LoVo (cell line): ENCODE data around the gene PEX1.
"Not testable (repeated sequence)": the region's sequence is repeated elsewhere in the genome, so short reads cannot be mapped to it uniquely, and the experiment has no call there.

ENCODE experiments used
- DNase-seq: peaks from one replicate; pipeline ENCODE4 v3.0.0-alpha.2; 2016; ENCODE audit warnings: low spot score

The PEX1 gene

DNA sequence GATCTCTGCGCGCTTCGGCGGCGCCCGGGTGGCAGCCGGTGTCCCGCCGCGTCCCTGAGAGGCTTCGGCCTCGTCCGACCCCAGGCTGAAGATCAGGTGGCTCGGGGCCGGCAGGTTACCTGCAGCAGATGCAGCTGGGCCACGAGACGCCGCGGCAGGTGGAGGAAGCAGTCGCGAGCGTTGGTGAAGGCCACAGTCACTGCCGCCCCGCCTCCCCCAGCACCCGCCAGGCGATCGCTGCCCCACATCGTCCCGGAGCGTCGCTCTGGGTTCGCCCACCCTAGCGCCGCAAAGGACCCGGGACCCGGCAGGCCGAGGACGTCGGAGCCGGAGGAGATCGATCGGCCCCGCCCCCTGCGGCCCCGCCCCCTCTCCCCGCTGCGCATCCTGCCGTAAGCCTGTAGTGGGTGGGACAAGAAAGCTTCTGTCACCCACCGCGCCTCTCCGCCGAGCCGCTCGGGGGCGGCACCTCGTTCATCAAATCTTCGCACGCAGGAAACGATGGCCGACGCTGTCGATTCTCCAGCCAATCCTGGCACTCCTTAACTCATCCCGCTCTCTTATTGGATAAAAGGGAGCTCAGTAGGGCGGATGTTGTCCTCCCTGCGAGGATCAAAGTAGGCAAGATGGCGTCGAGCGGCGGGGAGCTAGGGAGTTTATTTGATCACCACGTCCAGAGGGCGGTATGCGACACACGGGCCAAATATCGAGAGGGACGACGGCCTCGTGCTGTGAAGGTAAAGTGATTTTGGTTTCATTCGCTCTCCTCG is at the start of gene PEX1, which contains the start of gene RBM48:
Gene PEX1, minus strand, starts transcription at position 333 of the 770 bp plus-strand sequence. Its CDS starts 85 bp downstream, at position 248.
Gene RBM48, plus strand, starts transcription at position 608 of the 770 bp plus-strand sequence. Its CDS starts 19 bp downstream, at position 627.
- peak; percentile 100 for DNase-seq

DNA sequence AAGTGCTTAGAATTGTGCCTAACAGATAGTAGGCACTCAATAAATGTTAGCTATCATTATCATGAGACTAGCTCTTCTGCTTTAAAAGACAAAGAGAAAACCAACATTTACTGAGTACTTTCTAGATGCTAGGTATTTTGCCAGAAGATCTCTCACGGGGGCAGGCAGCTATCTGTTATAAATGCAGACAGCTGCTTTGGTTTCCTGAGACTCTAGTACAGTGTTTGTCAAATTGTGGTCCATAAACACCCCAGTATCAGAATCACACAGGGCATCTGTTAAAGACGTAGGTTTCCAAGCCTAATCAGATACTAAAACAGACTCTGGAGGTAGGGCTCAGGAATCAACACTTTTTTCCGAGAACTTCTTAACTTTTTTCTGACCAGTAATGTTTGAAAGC is 48.0 kb upstream of the PEX1 start:
- no peak for DNase-seq

- DNase-seq: no peak
Observed at GRCh38 chr7:92569137-92569536, 40.8 kb upstream of the PEX1 start.

- DNase-seq: no peak
Observed at GRCh38 chr7:92567460-92567859, 39.1 kb upstream of the PEX1 start.

- DNase-seq: no peak
Observed at GRCh38 chr7:92563345-92563744, 35.0 kb upstream of the PEX1 start.

- no peak for DNase-seq
Observed at GRCh38 chr7:92560602-92561001, 32.3 kb upstream of the PEX1 start.

GRCh38 chr7:92557808-92558362 is 29.6 kb upstream of the PEX1 start:
- no peak for DNase-seq

GRCh38 chr7:92557249-92557648 is 28.9 kb upstream of the PEX1 start:
- no peak for DNase-seq

- no peak for DNase-seq
Observed at GRCh38 chr7:92550194-92550593, 21.9 kb upstream of the PEX1 start.

DNA sequence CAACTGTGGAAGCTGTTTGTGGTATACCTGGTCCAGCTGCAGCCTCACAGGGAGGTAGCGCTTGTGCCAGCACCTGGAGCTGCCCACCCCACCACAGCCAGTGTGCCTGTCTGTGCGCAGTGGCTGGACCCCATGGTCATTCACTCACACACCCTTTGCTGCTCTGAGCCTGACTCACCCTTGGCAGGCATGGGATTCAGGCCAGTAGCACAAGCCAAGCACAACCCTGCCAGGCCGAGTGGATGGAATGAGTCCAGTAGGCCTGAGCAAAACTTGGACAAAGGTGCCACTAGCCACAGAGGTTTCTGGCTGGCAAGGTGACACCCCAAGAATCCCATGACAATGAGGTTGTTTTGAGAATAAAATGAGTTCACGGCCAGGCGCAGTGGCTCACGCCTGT is 19.3 kb upstream of the PEX1 start:
- DNase-seq: no peak

DNA sequence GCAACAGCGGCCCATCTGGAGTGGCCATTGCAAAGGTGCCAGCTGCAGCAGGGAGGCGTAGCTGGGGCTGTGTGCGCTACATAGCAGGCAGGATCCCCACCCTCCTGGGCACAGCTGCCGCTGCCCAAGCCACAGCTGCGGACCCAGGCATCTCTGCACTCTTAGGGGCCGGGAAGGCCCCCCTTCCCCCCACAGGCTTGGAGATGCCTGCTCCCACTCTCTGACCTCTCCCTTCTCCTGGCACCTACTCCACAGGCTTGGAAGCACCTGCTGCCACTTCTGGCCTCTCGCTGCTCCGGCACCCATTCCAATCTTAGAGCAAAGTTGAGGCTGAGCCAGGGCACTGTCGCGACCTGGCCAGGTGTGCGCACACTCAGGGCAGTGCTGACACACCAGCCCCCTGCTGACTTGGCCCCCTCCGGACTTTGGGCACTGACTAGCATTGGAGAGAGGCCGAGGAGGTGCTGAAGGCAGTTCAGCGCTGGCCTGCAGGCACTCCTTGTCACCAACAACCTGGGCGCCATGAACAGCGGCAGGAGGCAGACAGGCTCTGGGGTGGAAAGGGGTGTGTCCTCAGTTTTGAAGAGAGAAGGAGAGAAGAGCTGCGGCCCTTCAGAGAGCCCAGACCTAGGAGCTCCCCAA is 18.7 kb upstream of the PEX1 start:
- no peak for DNase-seq

DNA sequence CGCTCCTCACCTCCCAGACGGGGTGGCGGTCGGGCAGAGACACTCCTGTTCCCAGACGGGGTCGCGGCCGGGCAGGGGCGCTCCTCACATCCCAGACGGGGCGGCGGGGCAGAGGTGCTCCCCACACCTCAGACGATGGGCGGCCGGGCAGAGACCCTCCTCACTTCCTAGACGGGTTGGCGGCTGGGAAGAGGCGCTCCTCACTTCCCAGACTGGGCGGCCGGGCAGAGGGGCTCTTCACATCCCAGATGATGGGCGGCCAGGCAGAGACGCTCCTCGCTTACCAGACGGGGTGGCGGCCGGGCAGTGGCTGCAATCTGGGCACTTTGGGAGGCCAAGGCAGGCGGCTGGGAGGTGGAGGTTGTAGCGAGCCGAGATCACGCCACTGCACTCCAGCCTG is 16.8 kb upstream of the PEX1 start:
- not testable (repeated sequence) for DNase-seq

DNA sequence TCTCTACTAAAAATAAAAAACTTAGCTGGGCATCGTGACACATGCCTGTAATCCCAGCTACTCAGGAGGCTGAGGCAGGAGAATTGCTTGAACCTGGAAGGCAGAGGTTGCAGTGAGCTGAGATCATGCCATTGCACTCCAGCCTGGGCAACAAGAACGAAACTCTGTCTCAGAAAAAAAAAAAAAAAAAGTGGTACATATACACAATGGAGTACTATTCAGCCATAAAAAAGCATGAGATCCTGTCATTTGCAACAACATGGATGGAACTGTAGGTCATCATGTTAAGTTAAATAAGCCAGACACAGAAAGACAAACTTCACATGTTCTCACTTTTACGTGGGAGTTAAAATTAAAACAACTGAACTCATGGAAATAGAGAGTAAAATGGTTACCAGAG is 15.2 kb upstream of the PEX1 start:
- not testable (repeated sequence) for DNase-seq

GRCh38 chr7:92534572-92534971 is 6.3 kb upstream of the PEX1 start:
- DNase-seq: no peak

DNA sequence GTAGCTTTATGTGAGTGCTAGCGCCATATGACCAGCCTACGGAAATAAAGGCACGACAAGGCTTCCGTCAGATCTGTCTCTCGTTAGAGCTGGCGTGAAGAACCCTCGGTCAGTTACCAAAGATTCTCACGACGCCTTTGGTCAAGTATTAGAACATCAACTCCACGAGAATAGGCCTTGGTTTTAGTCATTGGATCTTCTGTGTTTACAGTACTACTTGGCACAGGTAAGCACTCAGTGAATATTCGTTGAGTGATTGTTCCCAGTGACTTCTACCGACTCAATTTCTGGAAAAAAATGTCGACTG is 591 bp upstream of the PEX1 start:
- DNase-seq: no peak

DNA sequence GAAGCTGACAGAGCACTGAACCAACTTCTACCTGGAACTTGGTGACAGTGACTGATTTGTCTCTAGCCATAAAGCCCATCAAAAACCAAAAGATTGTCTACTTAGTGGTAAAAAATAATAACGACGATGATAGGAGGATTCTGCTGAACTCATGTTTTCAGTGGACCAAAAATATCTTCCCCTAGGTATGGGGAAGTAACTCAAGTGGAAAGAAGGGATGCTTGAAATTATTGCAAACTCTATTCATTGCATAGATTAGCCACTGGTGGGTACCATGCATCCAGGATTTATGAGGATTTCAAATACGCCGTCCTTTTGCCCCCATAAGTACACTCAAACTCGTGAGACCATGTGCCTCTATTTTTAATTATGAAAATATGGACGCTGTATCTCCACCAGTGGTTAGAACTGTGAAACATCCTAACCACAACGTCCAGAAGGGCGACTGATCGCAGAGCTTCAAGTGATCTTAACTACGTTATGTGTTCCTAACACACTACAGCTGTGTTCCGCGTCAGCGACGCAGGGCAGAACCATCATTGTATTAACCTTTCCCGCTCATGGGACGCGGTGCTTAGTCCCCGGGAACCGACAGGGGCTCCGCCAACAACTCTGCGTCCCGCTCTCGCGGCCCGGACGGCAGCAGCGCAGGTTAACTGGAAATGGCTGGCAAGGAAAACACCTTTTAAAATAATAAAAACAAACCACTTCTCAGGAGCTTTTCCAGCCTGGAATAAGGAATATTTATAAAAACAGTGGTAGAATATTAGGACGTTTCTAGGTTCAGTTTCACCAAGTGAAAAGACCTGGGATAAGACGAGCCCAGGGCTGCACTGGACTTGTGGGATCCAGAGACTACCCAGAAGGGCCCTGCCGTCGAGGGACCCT is 776 bp downstream of the PEX1 start:
- peak; percentile 72 for DNase-seq

GRCh38 chr7:92523110-92523509 is 5.2 kb downstream of the PEX1 start:
- DNase-seq: no peak

- no peak for DNase-seq
Observed at GRCh38 chr7:92520024-92520423, 8.3 kb downstream of the PEX1 start.

DNA sequence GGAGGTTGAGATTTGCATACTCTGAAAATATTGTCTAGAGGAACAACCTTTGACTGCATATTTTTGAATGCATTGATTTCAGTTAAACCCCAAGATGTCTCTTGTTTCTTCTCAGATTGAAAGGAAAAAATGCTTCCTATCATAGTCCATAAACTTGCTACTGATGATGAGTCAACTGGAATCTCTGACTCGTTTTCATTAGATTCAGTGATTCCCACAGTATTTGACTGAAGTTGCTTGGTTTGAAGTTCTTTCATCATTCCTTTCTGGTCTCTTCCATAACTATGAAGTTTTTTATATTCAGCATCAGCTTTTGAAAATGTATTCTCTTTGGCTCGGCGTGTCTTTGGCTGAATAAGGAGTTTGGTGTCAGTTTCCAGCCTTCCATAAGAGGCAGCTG is 10.7 kb downstream of the PEX1 start:
- no peak for DNase-seq

DNA sequence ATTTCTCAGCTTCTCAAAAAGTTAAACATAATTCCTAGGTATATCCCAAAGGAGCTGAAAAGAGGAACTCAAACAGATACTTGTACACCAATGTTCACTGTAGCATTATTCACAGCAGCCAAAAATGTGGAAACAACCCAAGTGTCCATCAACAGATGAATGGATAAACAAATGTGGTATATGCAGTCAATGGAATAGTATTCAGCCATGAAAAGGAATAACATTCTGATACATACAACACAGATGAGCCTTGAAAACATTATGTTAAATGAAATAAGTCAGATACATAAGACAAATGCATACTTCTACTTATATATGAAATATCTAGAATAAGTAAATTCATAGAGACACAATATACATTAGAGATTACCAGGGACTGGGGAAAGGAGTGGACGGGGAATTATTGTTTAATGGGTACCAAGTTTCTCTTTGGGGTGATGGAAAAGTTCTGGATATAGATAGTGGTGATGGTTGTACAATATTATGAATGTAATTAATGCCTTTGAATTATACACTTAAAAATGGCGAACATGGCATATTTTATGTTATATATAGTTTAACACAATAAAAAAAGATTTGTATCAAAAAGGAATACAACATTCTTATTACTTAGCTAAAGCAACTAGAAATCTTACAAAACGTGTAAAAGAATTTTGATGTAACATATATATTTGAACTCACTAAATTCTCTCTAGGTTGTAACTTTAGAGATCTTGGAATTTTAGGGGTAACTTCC is 15.0 kb downstream of the PEX1 start:
- DNase-seq: no peak

- DNase-seq: no peak
Observed at GRCh38 chr7:92508946-92509345, 19.4 kb downstream of the PEX1 start.

DNA sequence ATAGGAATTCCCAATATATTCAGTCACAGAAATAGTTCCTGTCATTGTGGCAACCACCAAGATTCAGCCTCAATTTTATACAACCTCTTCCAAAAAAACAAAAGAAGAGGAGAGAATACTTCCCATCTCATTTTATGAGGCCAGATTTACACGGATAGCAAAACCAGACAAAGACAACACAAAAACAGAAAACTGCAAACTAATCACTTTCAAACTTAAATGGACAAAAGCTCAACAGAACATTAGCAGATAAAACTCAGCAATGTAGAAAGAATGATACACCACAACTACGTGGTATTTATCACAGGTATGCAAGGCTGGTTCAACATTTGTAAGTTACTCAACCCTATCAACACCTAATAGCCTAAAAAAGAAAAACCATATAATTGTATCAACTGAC is 22.0 kb downstream of the PEX1 start:
- no peak for DNase-seq
